Suppressor macrophage treated with lipopolysaccharide for 4 hours (primary cell): Measurements from ENCODE around the gene INO80E.

Source experiments
- DNase-seq: peaks from one replicate; pipeline ENCODE4 v3.0.0-alpha.2; 2020

The INO80E gene

GRCh38 chr16:29975811-29976511, 20.1 kb upstream of the INO80E start:
- no peak for DNase-seq

GRCh38 chr16:29977063-29977825, 18.8 kb upstream of the INO80E start:
- DNase-seq: no peak

- DNase-seq: no peak
These were observed 18.0 kb upstream of the INO80E start for GRCh38 chr16:29978081-29978480.

GRCh38 chr16:29978564-29979270, 17.3 kb upstream of the INO80E start:
- no peak for DNase-seq

GRCh38 chr16:29982560-29983419, 13.3 kb upstream of the INO80E start:
- no peak for DNase-seq

- no peak for DNase-seq
These were observed 12.5 kb upstream of the INO80E start for GRCh38 chr16:29983420-29984136.

GRCh38 chr16:29984137-29984763, 11.8 kb upstream of the INO80E start:
- no peak for DNase-seq

- no peak for DNase-seq
These were observed 11.3 kb upstream of the INO80E start for GRCh38 chr16:29984764-29985147.

- DNase-seq: no peak
These were observed 10.7 kb upstream of the INO80E start for GRCh38 chr16:29985271-29985811.

GRCh38 chr16:29986231-29986630, 9.8 kb upstream of the INO80E start:
- no peak for DNase-seq

- no peak for DNase-seq
These were observed 9.1 kb upstream of the INO80E start for GRCh38 chr16:29986931-29987330.

GRCh38 chr16:29987371-29988085, 8.5 kb upstream of the INO80E start:
- DNase-seq: no peak

GRCh38 chr16:29988346-29989075, 7.5 kb upstream of the INO80E start:
- DNase-seq: no peak

- no peak for DNase-seq
These were observed 6.8 kb upstream of the INO80E start for GRCh38 chr16:29989111-29989858.

GRCh38 chr16:29990034-29990433, 6.0 kb upstream of the INO80E start:
- DNase-seq: no peak

GRCh38 chr16:29990883-29991570, 5.0 kb upstream of the INO80E start:
- no peak for DNase-seq

GRCh38 chr16:29991571-29991904, 4.5 kb upstream of the INO80E start:
- no peak for DNase-seq

GRCh38 chr16:29992344-29992967, 3.6 kb upstream of the INO80E start:
- DNase-seq: no peak
